Activated CD4-positive, alpha-beta T cell treated with anti-CD3 and anti-CD28 coated beads, Interleukin-2, amount 50 U/mL, for 48 hours (primary cell): ENCODE measurements around the gene MLXIP.

ENCODE experiments used
- DNase-seq, 2 experiments: peaks; one replicate each; pipeline ENCODE4 v3.0.0-alpha.2; 2020

The MLXIP gene

DNA sequence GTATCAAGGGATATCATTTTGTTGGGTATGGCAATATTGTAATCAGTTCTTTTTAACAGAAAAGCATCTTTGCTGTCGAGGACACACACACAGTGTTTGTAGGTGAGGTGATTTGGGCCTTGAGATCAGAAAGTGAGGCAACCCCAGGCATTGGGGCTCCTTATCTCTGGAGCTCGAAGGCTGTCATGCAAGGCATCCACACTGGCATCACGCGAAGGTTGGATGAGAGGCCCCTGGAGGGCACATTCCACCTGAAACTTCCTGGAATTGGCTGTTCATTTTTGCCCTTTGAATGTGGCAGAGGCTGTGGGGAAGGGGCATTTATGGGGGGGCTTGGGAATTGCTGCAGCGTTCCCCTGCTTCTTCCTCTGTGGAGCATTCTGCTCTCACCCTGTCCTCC is 49.9 kb downstream of the MLXIP start:
- no peak for DNase-seq

- no peak for DNase-seq
Observed at GRCh38 chr12:122129131-122129530, 50.6 kb downstream of the MLXIP start.

DNA sequence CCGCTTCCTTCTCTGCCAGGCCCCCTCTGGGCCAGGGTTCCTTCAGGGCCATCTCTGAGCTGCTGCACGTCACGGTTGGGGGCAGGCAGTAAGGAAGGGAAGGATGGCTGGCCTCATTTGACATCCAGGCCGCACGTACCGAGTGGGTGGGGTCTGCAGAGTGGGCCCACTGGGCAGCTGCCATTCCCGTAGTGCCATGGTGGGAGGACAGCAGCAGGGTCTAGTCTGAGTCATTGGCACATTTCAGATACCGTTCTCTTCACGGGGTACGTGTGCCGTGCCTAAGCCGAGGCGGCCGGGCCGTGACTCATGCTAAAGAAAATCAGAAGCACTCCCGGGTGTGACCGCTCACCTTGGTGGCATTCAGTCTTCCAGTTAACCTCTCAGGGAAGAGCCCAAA is 51.6 kb downstream of the MLXIP start:
- DNase-seq: no peak

DNA sequence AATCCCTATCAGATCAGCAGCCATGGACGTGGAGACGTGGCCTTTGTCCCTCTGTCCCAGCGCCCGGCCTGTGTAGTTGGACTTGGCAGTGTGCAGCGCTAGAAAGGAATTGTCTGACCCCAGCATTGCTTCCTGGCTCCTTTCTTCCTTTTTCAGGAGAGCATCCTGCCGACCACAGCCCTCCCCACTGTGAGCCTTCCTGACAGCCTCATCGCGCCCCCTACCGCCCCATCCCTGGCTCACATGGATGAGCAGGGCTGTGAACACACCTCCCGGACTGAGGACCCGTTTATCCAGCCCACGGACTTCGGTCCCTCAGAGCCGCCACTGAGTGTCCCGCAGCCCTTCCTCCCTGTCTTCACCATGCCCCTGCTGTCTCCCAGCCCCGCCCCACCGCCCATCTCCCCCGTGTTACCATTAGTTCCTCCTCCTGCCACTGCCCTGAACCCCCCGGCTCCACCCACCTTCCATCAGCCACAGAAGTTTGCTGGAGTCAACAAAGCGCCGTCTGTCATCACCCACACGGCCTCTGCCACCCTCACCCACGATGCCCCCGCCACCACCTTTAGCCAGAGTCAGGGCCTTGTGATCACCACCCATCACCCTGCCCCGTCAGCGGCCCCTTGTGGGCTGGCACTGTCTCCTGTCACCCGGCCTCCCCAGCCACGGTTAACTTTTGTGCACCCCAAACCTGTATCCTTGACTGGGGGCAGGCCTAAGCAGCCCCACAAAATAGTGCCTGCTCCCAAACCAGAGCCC is 54.8 kb downstream of the MLXIP start:
- no peak for DNase-seq

- no peak for DNase-seq
Observed at GRCh38 chr12:122135437-122136031, 57.0 kb downstream of the MLXIP start.

- DNase-seq: no peak
Observed at GRCh38 chr12:122137229-122137628, 58.7 kb downstream of the MLXIP start.

- DNase-seq: no peak
Observed at GRCh38 chr12:122137681-122138080, 59.1 kb downstream of the MLXIP start.

DNA sequence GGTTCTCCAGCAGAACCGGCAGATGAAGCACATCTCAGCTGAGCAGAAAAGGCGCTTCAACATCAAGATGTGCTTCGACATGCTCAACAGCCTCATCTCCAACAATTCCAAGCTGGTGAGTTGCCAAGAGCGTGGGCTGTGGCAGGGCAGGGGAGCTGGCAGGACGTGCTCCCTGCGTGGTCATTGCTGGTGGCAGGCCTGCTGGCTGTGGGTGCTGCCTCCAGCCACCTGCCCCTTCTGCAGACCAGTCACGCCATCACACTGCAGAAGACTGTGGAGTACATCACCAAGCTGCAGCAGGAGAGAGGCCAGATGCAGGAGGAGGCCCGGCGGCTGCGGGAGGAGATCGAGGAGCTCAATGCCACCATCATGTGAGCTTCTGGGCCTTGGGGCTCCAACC is 59.6 kb downstream of the MLXIP start:
- DNase-seq: no peak

DNA sequence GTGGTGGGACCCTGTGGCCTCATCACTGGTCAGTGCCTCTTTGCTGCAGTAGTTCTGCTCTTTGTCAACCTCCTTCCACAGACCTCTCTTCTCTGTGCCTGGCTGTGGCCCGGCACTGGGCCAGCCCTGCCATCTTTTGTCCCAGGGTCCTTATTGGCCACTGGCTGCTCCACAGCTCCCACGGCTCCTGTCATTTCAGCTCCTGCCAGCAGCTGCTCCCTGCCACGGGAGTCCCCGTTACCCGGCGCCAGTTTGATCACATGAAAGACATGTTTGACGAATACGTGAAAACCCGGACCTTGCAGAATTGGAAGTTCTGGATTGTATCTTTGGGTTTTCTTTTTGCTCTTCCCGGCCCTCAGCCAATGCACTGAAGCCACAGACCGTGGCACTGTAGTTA is 60.1 kb downstream of the MLXIP start:
- no peak for DNase-seq

DNA sequence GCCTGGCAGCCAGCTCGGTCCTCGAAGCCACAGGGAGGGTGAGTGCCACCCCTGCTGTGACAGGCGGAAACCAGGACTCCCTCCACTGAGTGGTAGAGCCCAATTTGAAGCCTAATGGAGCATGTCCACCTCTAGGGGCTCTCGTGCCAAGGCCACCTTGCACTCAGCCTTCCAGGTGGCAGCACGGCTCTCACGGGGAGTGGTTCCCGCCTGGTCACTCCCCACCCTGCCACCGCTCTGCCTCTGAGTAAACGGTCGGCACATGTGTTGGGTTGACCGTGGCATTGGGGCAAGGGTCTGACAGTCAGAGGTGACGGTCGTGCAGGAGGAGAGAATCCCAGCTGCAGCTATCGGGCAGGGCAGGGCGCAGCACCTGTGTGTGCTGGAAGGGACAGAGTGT is 60.7 kb downstream of the MLXIP start:
- no peak for DNase-seq

GRCh38 chr12:122139941-122140340 is 61.4 kb downstream of the MLXIP start:
- no peak for DNase-seq

DNA sequence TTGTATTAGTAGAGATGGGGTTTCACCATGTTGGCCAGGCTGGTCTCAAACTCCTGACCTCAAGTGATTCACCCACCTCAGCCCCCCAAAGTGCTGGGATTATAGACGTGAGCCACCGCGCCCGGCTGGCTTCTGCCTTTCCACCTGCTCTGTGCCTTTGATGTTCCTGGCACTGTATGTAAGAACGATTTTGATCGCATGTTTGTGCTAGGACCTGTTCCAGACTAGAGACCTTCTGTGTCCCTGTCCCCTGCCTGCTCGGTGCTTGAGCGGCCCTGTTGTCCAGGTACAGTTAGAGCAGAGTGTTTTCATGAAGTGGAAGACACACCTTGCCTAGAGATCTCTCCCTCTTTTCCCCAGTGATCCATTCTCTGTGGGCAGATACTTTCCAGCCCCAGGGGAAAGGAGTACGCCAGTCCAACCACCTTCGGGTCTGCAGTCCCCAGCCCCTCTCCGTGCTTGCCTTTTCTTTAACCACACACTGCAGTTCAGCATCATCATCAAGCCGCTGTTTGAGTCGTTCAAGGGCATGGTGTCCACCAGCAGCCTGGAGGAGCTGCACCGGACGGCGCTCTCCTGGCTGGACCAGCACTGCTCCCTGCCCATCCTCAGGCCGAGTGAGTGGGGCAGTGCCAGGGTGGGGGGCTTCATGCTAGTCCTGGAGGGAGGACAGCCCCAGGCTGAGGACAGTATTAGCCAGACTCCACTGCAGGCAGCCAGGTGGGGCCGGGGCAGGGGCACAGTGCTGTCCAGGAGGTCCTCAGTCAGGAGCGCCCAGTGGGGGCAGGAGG is 62.1 kb downstream of the MLXIP start:
- no peak for DNase-seq

- DNase-seq: no peak
Observed at GRCh38 chr12:122141911-122142725, 63.6 kb downstream of the MLXIP start.

- DNase-seq: no peak
Observed at GRCh38 chr12:122142857-122143256, 64.3 kb downstream of the MLXIP start.

DNA sequence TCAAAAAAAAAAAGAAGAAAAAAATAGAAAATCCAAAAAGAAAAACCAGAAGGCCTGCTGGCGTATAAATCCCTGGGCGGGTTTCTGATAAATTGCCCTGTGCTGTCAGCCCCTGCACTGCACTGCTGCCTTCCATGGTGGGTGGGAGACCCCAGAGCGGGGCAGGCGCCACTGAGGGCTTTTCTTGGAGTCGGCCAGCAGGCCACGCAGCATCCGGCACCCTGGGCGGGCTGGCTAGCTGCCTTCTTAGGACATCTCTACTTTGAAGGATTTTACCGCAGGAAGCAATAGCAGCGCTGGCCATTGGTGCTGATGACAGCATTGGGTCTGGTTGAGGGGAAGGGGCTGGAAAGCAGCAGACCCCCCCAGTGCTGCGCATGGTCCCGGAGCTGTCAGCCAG is 66.3 kb downstream of the MLXIP start:
- DNase-seq: no peak

DNA sequence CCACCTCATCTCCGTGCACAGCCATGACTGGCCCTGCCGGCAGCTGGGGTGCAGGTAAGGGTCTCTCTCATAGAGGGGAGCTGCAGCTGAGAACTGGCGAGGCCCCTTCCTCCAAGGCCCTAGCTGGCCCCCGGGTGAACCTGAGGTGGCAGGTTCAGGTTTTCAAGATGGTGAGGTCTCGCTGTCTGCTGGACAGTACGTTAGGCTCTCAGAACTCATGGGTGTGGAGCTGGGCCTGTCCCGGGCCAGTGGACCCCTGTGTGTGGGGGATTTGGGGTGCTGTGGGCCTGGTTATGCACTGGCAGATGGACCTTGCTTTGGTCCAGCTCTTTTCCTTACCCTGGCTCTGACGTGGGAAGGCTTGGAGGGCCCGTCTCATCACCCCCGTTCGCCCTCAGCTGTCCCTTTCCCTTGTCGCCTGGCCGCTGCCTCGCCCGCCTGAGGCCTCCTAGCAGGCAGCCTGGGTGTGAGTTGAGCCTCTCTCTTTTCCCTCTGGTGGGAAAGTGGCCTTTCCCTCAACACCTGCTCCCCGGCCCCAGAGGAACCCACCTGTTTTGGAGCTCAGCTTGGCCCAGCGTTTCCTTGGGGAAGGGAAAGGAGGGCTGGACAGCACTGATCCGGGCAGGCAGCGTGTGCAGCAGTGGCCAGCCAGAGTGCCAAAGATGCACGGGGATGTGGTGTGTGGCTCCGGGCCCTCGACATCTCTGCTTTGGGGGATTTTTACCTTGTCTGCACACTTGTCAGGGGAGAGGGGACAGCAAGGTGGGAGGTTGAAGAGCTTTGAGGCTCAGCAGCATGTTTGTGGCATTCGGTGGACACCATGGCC is 67.2 kb downstream of the MLXIP start:
- DNase-seq: no peak

GRCh38 chr12:122147514-122148290 is 69.1 kb downstream of the MLXIP start:
- DNase-seq: no peak

GRCh38 chr12:122148657-122149056 is 70.1 kb downstream of the MLXIP start:
- no peak for DNase-seq

DNA sequence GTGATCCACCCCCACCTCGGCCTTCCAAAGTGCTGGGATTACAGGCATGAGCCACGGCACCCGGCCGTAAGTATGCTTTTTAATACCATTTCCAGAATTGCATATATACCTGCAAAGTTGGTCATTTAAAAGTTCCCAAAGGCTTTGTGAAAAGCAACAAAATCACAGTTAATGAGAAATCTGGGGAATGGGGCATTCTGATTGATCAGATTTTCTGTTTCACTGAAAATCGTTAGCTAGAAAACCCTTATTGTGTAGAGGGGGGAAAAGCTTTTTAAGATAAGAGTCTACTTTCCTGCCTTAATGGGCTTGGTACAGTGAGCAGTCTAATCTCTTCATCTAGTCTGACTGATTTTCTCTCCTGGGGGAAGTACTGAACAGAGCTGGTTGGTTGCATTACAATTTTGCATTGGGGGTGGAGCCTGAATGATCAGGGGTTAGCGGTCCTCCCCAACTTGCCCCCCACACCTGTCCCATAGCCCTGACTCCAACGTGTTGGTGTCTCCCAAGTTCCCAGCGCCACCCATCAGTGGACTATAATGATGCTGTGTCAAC is 71.6 kb downstream of the MLXIP start:
- no peak for DNase-seq

- no peak for DNase-seq
Observed at GRCh38 chr12:122152754-122153153, 74.2 kb downstream of the MLXIP start.

DNA sequence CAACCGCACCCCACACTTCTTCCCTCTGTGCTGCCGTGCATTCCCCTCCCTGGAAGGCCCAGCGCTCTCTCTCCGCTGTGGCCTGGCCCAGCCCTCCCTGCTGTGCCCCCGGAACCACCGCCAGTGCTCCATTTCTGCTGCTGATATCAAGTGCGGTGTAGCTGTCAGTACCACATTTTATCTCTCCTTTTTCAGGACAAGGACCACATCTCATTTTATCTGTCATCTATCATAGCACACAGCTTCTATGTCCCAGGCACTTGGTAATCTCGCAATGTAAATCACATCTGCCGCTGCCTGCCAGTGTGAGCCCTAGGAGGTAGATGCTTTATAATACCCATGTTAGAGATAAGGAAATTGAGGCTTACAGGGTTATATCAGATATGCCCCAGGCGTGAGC is 77.1 kb downstream of the MLXIP start:
- DNase-seq: no peak
